ENCODE data around the gene C10orf71.

C10orf71 gene

GRCh38 chr10:49363309-49364031 lies 64.5 kb downstream of the C10orf71 start:
- DNase-seq: no peak

GRCh38 chr10:49364051-49364450 lies 65.1 kb downstream of the C10orf71 start:
- no peak for DNase-seq

- no peak for DNase-seq
Measured at GRCh38 chr10:49364747-49365146, 65.8 kb downstream of the C10orf71 start.

- no peak for DNase-seq
Measured at GRCh38 chr10:49365275-49365674, 66.3 kb downstream of the C10orf71 start.

GRCh38 chr10:49365675-49366415 lies 66.9 kb downstream of the C10orf71 start:
- DNase-seq: no peak

GRCh38 chr10:49366460-49366859 lies 67.5 kb downstream of the C10orf71 start:
- no peak for DNase-seq

- DNase-seq: no peak
Measured at GRCh38 chr10:49367600-49367999, 68.6 kb downstream of the C10orf71 start.

- DNase-seq: no peak
Measured at GRCh38 chr10:49368256-49368655, 69.3 kb downstream of the C10orf71 start.

- no peak for DNase-seq
Measured at GRCh38 chr10:49369216-49370162, 70.5 kb downstream of the C10orf71 start.

GRCh38 chr10:49370326-49371100 lies 71.5 kb downstream of the C10orf71 start:
- no peak for DNase-seq

GRCh38 chr10:49371967-49372366 lies 73.0 kb downstream of the C10orf71 start:
- DNase-seq: no peak

- no peak for DNase-seq
Measured at GRCh38 chr10:49373361-49373760, 74.4 kb downstream of the C10orf71 start.

GRCh38 chr10:49374740-49375139 lies 75.8 kb downstream of the C10orf71 start:
- no peak for DNase-seq

GRCh38 chr10:49375611-49376010 lies 76.6 kb downstream of the C10orf71 start:
- DNase-seq: no peak
